Stimulated activated CD8-positive, alpha-beta memory T cell treated with anti-CD3 and anti-CD28 coated beads, Interleukin-12 subunit alpha, Interleukin-12 subunit beta, amount 100 ng/mL, for 24 hours (primary cell): ENCODE measurements around the gene MBD5.

ENCODE experiments used
- DNase-seq: peaks from one replicate; pipeline ENCODE4 v3.0.0-alpha.2; 2020; ENCODE audit errors: extremely low read depth

Gene MBD5

GRCh38 chr2:148303161-148303560 lies 282.3 kb downstream of the MBD5 start:
- no peak for DNase-seq

- no peak for DNase-seq
Measured at GRCh38 chr2:148305476-148305875, 284.6 kb downstream of the MBD5 start.

GRCh38 chr2:148306027-148306426 lies 285.1 kb downstream of the MBD5 start:
- DNase-seq: no peak

GRCh38 chr2:148317598-148317997 lies 296.7 kb downstream of the MBD5 start:
- no peak for DNase-seq

GRCh38 chr2:148338541-148338940 lies 317.6 kb downstream of the MBD5 start:
- DNase-seq: no peak

GRCh38 chr2:148342086-148342485 lies 321.2 kb downstream of the MBD5 start:
- DNase-seq: no peak

GRCh38 chr2:148350199-148350598 lies 329.3 kb downstream of the MBD5 start:
- DNase-seq: no peak

- DNase-seq: no peak
Measured at GRCh38 chr2:148351437-148352143, 330.7 kb downstream of the MBD5 start.

GRCh38 chr2:148358375-148358774 lies 337.5 kb downstream of the MBD5 start:
- no peak for DNase-seq

- no peak for DNase-seq
Measured at GRCh38 chr2:148360662-148361061, 339.8 kb downstream of the MBD5 start.

- no peak for DNase-seq
Measured at GRCh38 chr2:148362144-148362796, 341.4 kb downstream of the MBD5 start.

- no peak for DNase-seq
Measured at GRCh38 chr2:148375214-148375613, 354.3 kb downstream of the MBD5 start.

GRCh38 chr2:148391324-148391723 lies 370.4 kb downstream of the MBD5 start:
- DNase-seq: no peak

- no peak for DNase-seq
Measured at GRCh38 chr2:148402786-148403185, 381.9 kb downstream of the MBD5 start.

GRCh38 chr2:148410899-148411298 lies 390.0 kb downstream of the MBD5 start:
- DNase-seq: no peak

- no peak for DNase-seq
Measured at GRCh38 chr2:148416248-148416647, 395.4 kb downstream of the MBD5 start.

- no peak for DNase-seq
Measured at GRCh38 chr2:148430101-148430500, 409.2 kb downstream of the MBD5 start.

- no peak for DNase-seq
Measured at GRCh38 chr2:148447877-148448276, 427.0 kb downstream of the MBD5 start.

- DNase-seq: no peak
Measured at GRCh38 chr2:148450531-148450930, 429.6 kb downstream of the MBD5 start.

- DNase-seq: no peak
Measured at GRCh38 chr2:148451046-148451445, 430.2 kb downstream of the MBD5 start.

- DNase-seq: no peak
Measured at GRCh38 chr2:148455791-148456190, 434.9 kb downstream of the MBD5 start.

GRCh38 chr2:148458171-148458570 lies 437.3 kb downstream of the MBD5 start:
- DNase-seq: no peak

- no peak for DNase-seq
Measured at GRCh38 chr2:148459377-148459778, 438.5 kb downstream of the MBD5 start.

- no peak for DNase-seq
Measured at GRCh38 chr2:148461876-148462275, 441.0 kb downstream of the MBD5 start.
